ENCODE data around the gene AFAP1.

The AFAP1 gene

GRCh38 chr4:7780751-7781348 is 158.8 kb downstream of the AFAP1 start:
- DNase-seq = no peak

- no peak for DNase-seq
Measured at GRCh38 chr4:7779432-7779768, 160.3 kb downstream of the AFAP1 start.

GRCh38 chr4:7778510-7779431 is 160.9 kb downstream of the AFAP1 start:
- no peak for DNase-seq

GRCh38 chr4:7777871-7778509 is 161.7 kb downstream of the AFAP1 start:
- DNase-seq = no peak

GRCh38 chr4:7777017-7777710 is 162.5 kb downstream of the AFAP1 start:
- no peak for DNase-seq

GRCh38 chr4:7775396-7775795 is 164.3 kb downstream of the AFAP1 start:
- DNase-seq = no peak

GRCh38 chr4:7774301-7775294 is 165.1 kb downstream of the AFAP1 start:
- no peak for DNase-seq

- DNase-seq = no peak
Measured at GRCh38 chr4:7773401-7774180, 166.1 kb downstream of the AFAP1 start.

GRCh38 chr4:7772711-7773385 is 166.8 kb downstream of the AFAP1 start:
- no peak for DNase-seq

GRCh38 chr4:7771541-7772507 is 167.8 kb downstream of the AFAP1 start:
- no peak for DNase-seq

- DNase-seq = peak in 1 of 4 experiments; percentile 6
Measured at GRCh38 chr4:7771056-7771455, 168.6 kb downstream of the AFAP1 start.

- DNase-seq = no peak
Measured at GRCh38 chr4:7770224-7771050, 169.2 kb downstream of the AFAP1 start.

- DNase-seq = no peak
Measured at GRCh38 chr4:7769396-7770223, 170.1 kb downstream of the AFAP1 start.

GRCh38 chr4:7768736-7769135 is 170.9 kb downstream of the AFAP1 start:
- no peak for DNase-seq

GRCh38 chr4:7767966-7768365 is 171.7 kb downstream of the AFAP1 start:
- DNase-seq = no peak

GRCh38 chr4:7767526-7767925 is 172.1 kb downstream of the AFAP1 start:
- DNase-seq = no peak

- DNase-seq = no peak
Measured at GRCh38 chr4:7766661-7767345, 172.9 kb downstream of the AFAP1 start.

All from activated naive CD4-positive, alpha-beta T cell (primary cell).